ENCODE measurements around the gene LRFN3.

The LRFN3 gene

DNA sequence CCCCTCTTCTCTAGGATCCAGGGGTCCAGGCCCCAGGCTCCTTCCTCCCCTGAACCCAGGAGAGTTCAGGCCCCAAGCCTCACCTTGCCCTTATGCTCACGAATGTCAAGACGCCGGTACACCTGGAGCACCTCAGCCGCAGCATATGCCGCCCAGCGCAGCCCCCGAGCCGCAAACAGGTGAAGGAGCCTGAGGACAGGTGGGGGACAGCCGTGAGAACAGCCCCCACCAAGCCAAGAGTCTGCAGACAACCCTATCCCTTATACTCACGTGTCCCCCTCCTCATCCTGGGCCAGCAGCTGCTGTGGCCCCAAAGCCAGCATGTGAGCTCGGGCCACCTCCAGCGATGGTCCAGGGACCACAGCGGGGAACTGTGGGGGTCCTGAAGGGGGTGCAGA lies 39.5 kb upstream of the LRFN3 start:
- TF ChIP-seq PAX5 (IDR thresholded peaks at IDR 0.05; ENCODE audit: insufficient read depth, low read length, severe bottlenecking) = no peak
- no peak for TF ChIP-seq POLR2A (IDR thresholded peaks at IDR 0.05; ENCODE audit: low read depth, low read length)
- no peak for TF ChIP-seq POU2F2 (IDR thresholded peaks at IDR 0.05; ENCODE audit: low read depth, low read length)
- TF ChIP-seq POLR2AphosphoS5 (IDR thresholded peaks at IDR 0.05; ENCODE audit: low read depth, low read length) = no peak
- no peak for TF ChIP-seq SPI1 (IDR thresholded peaks at IDR 0.05; ENCODE audit: low read depth, low read length)
- TF ChIP-seq TAF1 (IDR thresholded peaks at IDR 0.05; ENCODE audit: low read depth, low read length) = no peak
- no peak for FAIRE-seq
- no peak for DNase-seq (ENCODE audit: insufficient read length, low spot score)

DNA sequence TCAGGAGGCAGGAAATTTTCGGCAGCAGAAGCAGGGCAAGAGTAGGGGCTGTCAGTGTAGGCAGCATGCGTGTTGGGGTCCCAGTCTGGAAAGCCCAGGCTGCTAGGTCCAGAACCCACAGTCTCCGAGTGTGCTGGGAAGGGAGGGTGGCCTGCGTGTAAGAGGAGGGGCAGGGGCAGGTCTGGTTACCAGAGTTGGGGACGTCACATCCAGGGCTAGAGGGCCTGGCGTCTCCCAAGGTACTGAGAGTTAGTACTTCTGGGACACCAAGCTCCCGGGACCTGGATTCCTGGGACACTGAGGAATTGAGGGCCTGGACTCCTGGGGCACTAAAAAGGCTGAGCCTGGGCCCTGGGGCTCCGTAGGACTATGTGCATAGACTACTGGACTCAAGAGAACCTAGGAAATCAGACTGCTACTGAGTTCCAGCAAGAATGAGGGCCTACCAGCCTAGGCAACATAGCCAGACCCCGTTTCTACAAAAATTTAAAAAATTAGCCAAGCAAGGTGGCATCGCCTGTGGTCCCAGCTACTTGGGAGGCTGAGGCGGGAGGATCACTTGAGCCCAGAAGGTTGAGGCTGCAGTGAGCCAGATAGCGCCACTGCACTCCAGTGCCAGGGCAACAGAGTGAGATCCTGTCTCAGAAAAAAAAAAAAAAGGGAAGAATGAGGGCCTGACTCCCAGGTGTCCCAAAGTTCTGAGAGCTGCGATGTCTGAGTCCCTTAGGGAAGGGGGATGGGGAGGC lies 38.3 kb upstream of the LRFN3 start:
- DNase-seq (ENCODE audit: insufficient read length, low spot score) = no peak
- no peak for FAIRE-seq
- TF ChIP-seq SPI1 (IDR thresholded peaks at IDR 0.05; ENCODE audit: low read depth, low read length) (no peak), POU2F2 (IDR thresholded peaks at IDR 0.05; ENCODE audit: low read depth, low read length) (no peak), POLR2AphosphoS5 (IDR thresholded peaks at IDR 0.05; ENCODE audit: low read depth, low read length) (no peak), POLR2A (IDR thresholded peaks at IDR 0.05; ENCODE audit: low read depth, low read length) (no peak), PAX5 (IDR thresholded peaks at IDR 0.05; ENCODE audit: insufficient read depth, low read length, severe bottlenecking) (no peak), TAF1 (IDR thresholded peaks at IDR 0.05; ENCODE audit: low read depth, low read length) (no peak)

DNA sequence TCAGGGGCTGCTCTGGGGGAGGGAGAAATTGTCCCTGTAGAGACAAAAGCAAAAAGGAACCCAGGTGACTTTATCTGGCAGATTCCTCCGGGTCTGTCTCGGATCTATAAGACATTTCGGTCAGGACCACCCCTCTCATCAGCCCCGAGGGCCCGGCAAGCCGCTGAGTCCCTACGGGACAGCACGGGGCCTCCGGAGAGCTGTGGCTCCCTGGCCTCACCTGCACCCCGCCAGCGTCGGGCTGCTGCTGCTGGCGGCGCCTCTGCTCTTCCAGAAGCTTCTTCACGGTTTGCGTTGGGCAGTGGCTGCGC lies 37.7 kb upstream of the LRFN3 start:
- FAIRE-seq = peak; percentile 58
- DNase-seq (ENCODE audit: insufficient read length, low spot score) = no peak
- TF ChIP-seq POLR2AphosphoS5 (IDR thresholded peaks at IDR 0.05; ENCODE audit: low read depth, low read length) (0 out of 2 replicates have a peak, but pooled peaks have one; percentile 14), SPI1 (IDR thresholded peaks at IDR 0.05; ENCODE audit: low read depth, low read length) (no peak)

DNA sequence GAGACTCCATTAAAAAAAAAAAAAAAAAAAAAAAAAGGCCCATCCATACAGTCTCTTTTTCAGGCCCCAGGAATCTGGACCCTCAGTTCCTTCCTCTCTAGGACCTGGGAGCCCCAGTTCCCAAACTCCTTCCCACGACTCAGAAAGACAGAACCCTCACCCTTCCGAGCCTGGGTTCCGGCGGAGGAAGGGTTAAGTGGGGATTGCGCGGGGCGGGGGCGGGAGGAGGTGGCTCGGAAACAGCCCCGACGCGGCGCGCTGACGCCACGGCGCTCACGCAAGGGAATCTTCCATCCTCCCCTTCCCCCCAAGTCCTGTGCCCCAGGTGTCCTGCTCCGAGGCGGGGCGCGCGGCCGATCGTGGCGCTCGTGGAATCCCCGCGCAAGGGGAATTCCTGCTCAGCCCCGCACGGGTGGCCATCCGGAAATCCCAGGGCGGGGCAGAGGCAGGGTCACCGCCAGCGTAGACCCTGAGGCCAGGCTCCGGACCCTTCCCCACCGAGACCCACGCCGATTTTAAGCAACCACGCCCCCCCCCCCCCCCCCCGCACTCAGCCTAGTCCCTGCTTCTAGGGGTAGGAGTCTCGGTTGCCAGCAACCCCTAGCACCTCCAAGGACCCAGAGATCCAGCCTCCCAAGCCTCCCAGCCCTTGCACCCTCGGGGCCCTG lies 36.5 kb upstream of the LRFN3 start:
- TF ChIP-seq TAF1 (IDR thresholded peaks at IDR 0.05; ENCODE audit: low read depth, low read length) (no peak), POLR2A (IDR thresholded peaks at IDR 0.05; ENCODE audit: low read depth, low read length) (no peak), POLR2AphosphoS5 (IDR thresholded peaks at IDR 0.05; ENCODE audit: low read depth, low read length) (peak; percentile 21; the same call in 1 of the 2 replicates), SPI1 (IDR thresholded peaks at IDR 0.05; ENCODE audit: low read depth, low read length) (no peak), POU2F2 (IDR thresholded peaks at IDR 0.05; ENCODE audit: low read depth, low read length) (no peak), PAX5 (IDR thresholded peaks at IDR 0.05; ENCODE audit: insufficient read depth, low read length, severe bottlenecking) (peak; percentile 99)
- DNase-seq (ENCODE audit: insufficient read length, low spot score) (peak; percentile 93), FAIRE-seq (peak; percentile 98)

DNA sequence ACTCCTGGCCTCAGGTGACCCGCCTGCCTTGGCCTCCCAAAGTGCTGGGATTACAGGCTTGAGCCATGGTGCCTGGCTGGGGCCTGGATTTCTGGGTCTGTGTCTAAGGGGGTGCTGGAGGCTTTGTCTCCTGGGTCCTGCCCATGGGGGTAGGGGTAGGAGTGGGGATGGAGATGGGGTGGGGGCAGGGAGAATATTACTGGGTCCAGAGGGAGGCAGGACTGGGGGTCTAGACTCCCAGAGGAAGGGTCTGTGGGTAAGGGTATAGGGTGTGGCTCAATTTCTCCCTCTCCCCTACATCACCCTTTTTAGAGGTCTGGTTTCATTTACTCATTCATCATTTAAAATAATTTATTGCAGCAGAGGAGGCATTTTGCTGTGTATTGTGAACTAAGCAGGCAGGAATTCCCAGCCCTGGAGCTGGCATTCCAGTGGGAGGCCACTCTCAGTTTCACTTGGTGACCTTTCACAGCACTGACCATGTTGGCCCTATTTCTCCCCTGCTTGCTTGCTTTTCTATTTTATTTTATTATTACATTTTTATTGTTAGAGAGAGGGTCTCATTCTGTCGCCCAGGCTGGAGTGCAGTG lies 35.0 kb upstream of the LRFN3 start:
- DNase-seq (ENCODE audit: insufficient read length, low spot score) = no peak
- no peak for TF ChIP-seq POLR2A (IDR thresholded peaks at IDR 0.05; ENCODE audit: low read depth, low read length)
- no peak for TF ChIP-seq POU2F2 (IDR thresholded peaks at IDR 0.05; ENCODE audit: low read depth, low read length)
- no peak for TF ChIP-seq SPI1 (IDR thresholded peaks at IDR 0.05; ENCODE audit: low read depth, low read length)
- no peak for TF ChIP-seq POLR2AphosphoS5 (IDR thresholded peaks at IDR 0.05; ENCODE audit: low read depth, low read length)
- no peak for TF ChIP-seq TAF1 (IDR thresholded peaks at IDR 0.05; ENCODE audit: low read depth, low read length)
- FAIRE-seq = peak; percentile 23

DNA sequence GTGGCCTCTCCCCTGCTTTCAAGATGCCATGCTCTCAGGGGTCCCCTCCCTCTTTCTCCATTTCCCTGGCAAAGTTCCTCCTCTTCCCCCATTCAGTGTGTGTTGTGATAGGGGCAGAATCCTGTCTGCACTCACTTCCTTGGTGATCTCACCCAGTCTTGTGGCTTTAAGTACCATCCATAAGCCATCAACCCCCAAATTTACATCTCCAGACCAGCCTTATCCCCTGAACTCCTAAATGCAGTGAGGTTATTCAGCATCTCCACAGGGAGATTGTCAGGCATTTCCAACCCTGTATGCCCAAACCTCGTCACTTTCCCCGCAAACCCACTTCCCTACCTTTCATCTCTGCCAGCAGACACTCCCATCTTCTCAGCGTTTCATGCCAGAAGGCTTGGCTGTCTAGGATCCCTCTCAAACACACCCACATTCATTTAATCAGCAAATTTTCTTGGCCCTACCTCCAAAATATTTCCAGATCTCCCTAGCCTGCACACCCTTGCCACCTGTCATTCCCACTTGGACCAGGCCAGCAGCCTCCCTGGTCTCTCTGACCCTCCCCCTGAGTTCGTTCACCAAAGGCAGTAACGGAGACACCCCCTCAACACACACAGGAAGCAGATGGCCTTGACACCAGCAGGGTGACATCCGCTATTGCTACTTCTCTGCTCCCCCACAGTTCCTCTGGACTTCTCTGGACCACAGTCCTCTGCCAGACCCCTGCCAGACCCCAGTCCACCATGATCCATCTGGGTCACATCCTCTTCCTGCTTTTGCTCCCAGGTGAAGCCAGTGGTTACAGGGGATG lies 34.1 kb upstream of the LRFN3 start, which contains the start of gene HCST:
HCST (plus strand) TSS at position 676 of the 808 bp plus-strand sequence; CDS start at position 741, 65 bp downstream.
- no peak for TF ChIP-seq POU2F2 (IDR thresholded peaks at IDR 0.05; ENCODE audit: low read depth, low read length)
- no peak for TF ChIP-seq PAX5 (IDR thresholded peaks at IDR 0.05; ENCODE audit: insufficient read depth, low read length, severe bottlenecking)
- TF ChIP-seq TAF1 (IDR thresholded peaks at IDR 0.05; ENCODE audit: low read depth, low read length) = 0 out of 2 replicates have a peak, but pooled peaks have one; percentile 21
- TF ChIP-seq POLR2A (IDR thresholded peaks at IDR 0.05; ENCODE audit: low read depth, low read length) = peak; percentile 78
- peak; percentile 50; the same call in 1 of the 2 replicates for TF ChIP-seq POLR2AphosphoS5 (IDR thresholded peaks at IDR 0.05; ENCODE audit: low read depth, low read length)
- TF ChIP-seq SPI1 (IDR thresholded peaks at IDR 0.05; ENCODE audit: low read depth, low read length) = no peak
- FAIRE-seq = peak; percentile 95
- no peak for DNase-seq (ENCODE audit: insufficient read length, low spot score)

DNA sequence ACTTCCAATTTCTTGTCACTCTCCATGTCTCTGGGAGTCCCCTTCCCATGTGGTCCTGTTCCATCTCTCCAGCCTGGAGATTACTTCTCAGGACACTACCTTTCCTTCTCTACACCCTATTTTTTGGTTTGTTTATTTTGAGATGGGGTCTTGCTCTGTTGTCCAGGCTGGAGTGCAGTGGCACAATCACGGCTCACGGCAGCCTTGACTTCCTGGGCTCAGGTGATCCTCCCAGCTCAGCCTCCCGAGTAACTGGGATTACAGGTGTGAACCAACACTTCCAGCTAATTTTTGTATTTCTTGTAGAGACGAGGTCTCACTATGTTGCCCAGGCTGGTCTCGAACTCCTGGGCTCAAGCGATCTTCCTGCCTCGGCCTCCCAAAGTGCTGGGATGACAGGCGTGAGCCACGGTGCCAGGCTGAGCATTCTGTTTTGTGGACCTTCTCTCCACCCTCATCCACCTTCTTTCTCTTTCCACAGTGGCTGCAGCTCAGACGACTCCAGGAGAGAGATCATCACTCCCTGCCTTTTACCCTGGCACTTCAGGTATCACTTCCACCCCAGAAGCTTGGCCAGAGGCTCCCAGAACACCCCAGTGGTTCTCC lies 33.2 kb upstream of the LRFN3 start:
- no peak for FAIRE-seq
- no peak for DNase-seq (ENCODE audit: insufficient read length, low spot score)
- TF ChIP-seq POU2F2 (IDR thresholded peaks at IDR 0.05; ENCODE audit: low read depth, low read length) (no peak), SPI1 (IDR thresholded peaks at IDR 0.05; ENCODE audit: low read depth, low read length) (no peak), POLR2A (IDR thresholded peaks at IDR 0.05; ENCODE audit: low read depth, low read length) (no peak), PAX5 (IDR thresholded peaks at IDR 0.05; ENCODE audit: insufficient read depth, low read length, severe bottlenecking) (no peak), TAF1 (IDR thresholded peaks at IDR 0.05; ENCODE audit: low read depth, low read length) (no peak), POLR2AphosphoS5 (IDR thresholded peaks at IDR 0.05; ENCODE audit: low read depth, low read length) (no peak; the same call in 1 of the 2 replicates)

DNA sequence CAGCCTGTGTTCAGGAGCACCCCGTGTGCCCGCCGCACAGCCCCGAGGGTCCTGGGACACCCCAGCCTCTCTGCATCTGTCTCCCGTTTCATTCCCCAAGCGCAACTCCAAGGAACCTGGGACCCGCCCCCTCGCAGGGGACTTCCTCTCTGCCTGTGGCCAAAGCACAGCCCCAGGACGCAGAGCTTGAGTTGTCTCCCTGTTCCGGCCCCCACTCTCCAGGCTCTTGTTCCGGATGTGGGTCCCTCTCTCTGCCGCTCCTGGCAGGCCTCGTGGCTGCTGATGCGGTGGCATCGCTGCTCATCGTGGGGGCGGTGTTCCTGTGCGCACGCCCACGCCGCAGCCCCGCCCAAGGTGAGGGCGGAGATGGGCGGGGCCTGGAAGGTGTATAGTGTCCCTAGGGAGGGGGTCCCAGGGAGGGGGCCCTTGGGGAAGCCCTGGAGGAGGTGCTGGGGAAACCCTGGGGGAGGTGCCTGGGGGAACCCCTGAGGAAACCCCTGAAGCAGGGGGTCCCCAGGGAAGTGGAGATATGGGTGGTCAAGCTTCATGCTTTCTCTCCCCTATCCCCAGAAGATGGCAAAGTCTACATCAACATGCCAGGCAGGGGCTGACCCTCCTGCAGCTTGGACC lies 32.5 kb upstream of the LRFN3 start:
- TF ChIP-seq POU2F2 (IDR thresholded peaks at IDR 0.05; ENCODE audit: low read depth, low read length) (no peak; the same call in 1 of the 2 replicates), POLR2AphosphoS5 (IDR thresholded peaks at IDR 0.05; ENCODE audit: low read depth, low read length) (peak; percentile 66), SPI1 (IDR thresholded peaks at IDR 0.05; ENCODE audit: low read depth, low read length) (peak; percentile 80), PAX5 (IDR thresholded peaks at IDR 0.05; ENCODE audit: insufficient read depth, low read length, severe bottlenecking) (no peak), TAF1 (IDR thresholded peaks at IDR 0.05; ENCODE audit: low read depth, low read length) (0 out of 2 replicates have a peak, but pooled peaks have one; percentile 40), POLR2A (IDR thresholded peaks at IDR 0.05; ENCODE audit: low read depth, low read length) (0 out of 2 replicates have a peak, but pooled peaks have one; percentile 46)
- DNase-seq (ENCODE audit: insufficient read length, low spot score) (peak; percentile 68), FAIRE-seq (peak; percentile 93)
